ENCODE results near the gene CNKSR1.
"Not testable (repeated sequence)": the region's sequence is repeated elsewhere in the genome, so short reads cannot be mapped to it uniquely, and the experiment has no call there.

CNKSR1 gene

DNA sequence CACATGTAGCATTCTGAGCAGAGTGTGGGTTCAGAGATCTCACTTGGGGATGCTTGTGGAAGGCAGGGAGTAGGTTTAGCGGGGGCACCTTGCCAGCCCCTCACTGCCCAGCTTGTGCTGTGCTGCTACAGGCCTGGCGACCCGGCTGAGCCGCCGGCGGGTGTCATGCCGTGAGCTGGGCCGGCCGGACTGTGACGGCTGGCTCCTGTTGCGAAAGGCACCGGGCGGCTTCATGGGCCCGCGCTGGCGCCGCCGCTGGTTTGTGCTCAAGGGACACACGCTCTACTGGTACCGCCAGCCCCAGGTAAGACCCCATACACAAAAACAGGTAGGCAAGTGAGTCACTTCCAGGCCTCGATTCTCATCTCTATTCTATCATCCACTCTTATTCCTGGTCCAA lies 7.6 kb downstream of the CNKSR1 start:
- no peak for DNase-seq

- DNase-seq = no peak
These were observed 10.6 kb downstream of the CNKSR1 start for GRCh38 chr1:26187882-26188281.

DNA sequence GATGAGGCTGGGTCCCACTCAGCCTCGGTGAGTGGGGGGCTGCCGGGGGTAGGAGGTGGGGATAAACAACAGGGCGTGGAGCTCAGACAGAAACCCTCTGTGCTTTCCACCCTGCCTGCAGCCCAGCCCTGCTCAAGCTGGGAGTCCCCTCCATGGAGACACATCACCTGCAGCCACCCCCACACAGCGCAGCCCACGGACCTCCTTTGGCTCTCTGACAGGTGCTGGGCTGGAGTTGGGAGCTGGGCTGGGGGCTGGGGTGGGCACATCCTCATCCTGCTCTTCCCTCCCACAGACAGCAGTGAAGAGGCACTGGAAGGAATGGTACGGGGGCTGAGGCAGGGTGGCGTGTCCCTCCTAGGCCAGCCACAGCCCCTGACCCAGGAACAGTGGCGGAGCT lies 11.2 kb downstream of the CNKSR1 start:
- no peak for DNase-seq

- no peak for DNase-seq
These were observed 12.0 kb downstream of the CNKSR1 start for GRCh38 chr1:26189331-26189730.

DNA sequence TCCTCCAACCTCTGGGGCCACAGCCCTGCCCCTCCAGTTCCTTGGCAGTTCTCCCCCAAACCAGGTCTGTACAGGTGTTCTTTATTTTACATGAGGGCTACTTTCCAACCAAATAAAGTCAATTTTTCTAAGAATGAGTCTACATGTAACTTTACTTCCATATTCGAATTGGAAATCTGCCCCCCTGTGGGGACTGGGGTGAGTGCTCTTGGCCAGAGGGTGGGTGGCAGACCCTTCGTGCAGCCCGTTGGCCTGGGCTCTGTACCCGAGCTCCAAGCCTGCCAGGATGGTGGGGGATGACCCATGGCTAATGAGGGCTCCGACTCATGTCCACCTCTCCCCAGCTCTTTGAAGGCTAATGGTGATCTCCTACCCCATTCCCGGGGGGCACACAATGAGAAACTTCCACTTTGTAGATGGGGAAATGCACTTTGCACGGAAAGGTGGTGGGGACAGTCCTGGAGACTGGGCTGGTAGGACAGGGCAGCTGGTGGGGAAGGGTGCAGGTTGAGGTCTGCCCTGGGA lies 12.5 kb downstream of the CNKSR1 start:
- no peak for DNase-seq

DNA sequence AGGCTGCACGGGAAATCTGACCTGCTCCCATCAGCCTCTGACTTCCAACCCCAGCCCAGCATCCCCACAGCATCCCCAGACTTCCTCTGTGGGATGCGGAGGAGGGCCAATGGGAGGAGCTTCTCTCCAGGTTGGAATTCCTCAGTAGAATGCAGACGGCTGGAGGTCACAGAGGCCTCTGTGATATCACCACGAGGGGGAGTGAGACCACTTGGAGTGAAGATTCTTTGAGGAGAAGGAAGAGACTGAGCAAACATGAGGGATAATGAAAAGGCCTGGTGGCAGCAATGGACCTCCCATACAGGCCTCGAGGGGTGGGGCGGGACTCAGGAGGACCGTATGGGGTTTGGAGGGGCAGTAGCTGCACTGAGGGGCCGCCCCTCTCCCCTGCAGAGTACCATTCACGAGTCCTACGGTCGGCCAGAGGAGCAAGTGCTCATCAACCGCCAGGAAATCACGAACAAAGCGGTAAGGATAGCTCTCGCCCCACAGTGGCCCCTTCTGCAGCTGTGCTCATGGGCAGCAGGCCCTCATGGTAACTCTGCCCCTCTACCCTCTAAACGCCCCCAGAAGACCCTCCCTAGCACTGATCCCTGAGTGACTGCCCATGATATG lies 13.2 kb downstream of the CNKSR1 start, which contains the start of gene CATSPER4:
TSS of gene CATSPER4 (plus strand) at position 230 of the 615 bp plus-strand sequence. CDS start at position 256, 26 bp downstream.
- peak; percentile 81 for DNase-seq

GRCh38 chr1:26191739-26192138 lies 14.4 kb downstream of the CNKSR1 start:
- DNase-seq = no peak

DNA sequence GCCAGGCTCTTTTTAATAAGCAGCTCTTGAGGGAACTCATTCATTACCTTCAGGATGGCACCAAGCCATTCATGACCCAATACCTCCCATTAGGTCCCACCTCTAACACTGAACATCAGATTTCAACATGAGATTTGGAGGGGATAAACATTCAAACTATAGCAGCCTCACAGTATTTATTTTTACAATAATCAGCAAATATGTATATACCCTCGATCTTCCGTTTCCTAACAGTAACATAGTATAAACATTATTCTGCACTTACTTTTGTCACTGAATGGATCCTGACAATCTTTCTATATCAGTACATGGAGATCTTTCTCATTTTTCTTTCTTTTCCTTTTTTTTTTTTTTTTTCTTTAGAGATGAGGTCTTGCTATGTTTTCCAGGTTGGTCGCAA lies 18.5 kb downstream of the CNKSR1 start:
- DNase-seq = no peak

- DNase-seq = no peak
These were observed 20.0 kb downstream of the CNKSR1 start for GRCh38 chr1:26197301-26197700.

- no peak for DNase-seq
These were observed 20.5 kb downstream of the CNKSR1 start for GRCh38 chr1:26197813-26198212.

- no peak for DNase-seq
These were observed 23.1 kb downstream of the CNKSR1 start for GRCh38 chr1:26200413-26200812.

DNA sequence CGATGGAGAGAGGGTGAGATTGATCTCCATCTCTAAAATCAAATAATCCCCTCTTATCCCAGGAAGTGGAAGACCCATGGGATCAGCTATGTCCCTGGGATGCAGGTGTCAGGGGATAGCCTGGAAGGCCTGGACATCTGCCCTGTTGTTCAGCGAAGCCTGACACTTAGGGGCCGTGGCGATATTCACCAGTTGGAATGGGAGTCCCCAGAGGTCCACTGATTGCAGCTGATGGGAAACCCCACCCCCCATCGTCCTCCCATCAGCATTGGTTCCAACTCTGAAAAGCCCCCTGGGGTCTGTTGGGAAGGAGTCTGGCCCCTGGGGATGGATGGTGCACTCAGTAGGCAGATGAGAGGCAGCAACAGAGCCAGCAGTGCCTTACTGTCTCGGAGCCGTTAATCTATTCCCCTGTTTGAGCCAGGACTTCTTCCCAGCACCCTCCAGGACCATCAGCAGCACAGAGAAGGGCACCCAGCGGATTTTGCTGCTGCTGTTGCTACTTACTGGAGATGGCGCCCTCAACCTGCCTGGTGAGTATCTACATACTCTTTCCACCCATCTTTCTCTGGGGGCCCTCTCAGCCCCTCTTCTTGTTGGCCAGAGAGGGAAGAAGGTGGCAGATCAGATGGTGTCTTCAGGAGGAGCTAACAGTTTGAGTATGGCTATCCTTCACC lies 26.5 kb downstream of the CNKSR1 start:
- no peak for DNase-seq

DNA sequence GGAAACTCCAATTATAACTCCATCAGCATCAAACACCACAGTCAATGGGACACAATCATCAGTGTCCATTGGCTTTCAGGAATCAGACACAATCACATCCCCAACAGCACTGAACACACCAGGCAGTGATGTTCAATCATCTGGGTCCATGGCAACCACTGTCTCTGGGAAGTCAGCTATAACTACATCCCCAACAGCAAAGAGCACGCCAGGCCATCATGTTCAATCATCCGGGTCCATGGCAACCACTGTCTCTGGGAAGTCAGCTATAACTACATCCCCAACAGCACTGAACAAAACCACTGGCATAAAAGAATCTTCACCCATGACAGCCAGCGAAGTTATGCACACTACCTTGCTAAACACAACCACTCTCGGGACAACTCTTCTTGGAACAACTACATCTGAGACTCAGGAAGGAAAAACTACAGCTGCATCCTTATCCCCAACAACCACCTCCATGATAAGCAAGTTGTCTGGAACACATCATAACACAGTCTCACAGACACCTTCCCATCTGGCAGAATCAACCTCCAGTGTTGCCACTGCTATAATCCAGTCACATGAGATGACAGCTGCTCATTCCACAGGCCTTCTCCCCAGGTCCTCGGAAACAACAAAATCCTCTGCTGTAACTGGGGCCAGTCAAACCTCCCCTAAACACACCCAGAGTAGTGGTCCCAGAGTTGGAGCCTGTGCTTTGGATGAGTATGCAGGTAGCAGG lies 33.0 kb downstream of the CNKSR1 start:
- DNase-seq = no peak

DNA sequence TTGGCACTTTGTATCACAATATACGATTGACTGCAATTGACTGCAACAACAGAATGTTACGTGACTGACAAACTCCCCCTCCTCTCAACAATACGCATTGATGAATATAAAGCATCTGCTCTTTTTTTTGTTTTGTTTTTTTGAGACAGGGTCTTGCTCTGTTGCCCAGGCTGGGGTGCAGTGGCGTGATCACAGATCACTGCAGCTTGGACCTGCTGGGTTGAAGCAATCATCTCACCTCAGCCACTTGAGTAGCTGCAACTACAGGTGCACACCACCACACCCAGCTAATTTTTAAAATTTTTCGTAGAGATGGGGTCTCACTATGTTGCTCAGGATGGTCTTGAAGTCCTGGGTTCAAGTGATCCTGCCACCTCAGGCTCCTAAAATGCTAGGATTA lies 35.4 kb downstream of the CNKSR1 start:
- DNase-seq = no peak

DNA sequence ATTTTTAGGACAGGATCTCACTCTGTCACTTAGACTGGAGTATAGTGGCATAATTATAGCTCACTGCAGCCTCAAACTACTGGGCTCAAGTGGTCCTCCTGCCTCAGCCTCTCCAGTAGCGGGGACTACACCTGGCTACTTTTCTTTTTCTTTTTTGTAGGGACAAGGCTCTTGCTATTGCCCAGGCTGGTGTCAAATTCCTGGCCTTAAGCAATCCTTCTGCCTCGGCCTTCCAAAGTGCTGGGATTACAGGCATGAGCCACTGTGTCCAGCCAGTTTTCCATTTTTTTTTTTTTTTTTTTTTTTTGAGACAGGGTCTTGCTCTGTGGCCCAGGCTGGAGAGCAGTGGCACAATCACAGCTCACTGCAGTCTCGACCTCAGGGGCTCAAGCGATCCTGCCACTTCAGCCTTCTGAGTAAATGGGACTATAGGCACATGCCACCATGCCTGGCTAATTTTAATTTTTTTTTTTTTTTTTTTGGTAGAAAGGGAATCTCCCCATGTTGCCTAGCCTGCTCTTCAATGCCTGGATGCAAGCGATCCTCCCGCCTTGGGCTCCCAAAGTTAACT lies 36.1 kb downstream of the CNKSR1 start:
- DNase-seq = no peak

DNA sequence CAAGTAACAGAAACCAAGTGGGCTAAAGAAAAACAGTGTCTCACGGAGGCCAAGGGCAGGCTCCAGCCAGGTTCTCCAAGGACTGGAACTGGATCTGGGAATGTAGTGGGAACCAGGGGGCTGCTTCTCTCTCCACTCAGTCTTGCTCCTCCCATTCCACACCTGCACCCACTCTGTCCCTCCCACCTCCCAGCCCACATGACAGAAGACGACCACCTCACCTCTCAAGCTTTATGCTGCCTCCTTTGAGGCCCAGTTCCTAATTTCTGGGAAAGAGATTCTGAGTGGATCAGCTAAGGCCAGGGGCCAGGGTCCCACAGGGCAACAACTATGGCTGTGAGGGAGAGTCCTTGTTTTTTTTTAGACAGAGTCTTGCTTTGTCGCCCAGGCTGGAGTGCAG lies 38.0 kb downstream of the CNKSR1 start:
- DNase-seq = no peak

DNA sequence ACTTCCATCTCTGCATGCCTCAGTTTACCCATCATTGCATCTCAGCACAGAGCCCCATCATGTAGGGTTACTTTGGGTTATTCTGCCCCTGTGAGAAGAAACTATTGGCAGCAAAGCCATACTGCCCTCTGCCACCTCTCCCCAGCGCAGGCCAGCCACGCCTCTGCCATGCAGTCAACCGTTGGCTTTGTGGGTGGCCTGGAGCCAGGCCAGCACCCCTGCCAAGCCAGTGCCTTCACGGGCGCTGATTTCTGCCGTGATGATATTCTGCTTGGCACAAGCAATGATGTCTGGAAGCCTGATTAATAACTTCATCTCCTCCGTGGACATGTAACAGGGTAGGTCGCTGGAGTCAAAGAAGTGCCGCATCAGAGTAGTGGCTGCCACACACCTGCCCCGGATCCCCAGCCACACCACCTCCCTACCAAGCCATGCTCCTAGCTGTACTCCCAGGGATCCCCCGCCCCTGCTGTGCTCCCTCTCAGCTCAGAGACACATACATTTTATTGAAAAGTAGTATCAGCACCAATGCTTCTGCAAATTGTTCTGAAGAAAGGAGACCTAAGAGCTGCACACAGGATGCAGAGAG lies 41.7 kb downstream of the CNKSR1 start:
- no peak for DNase-seq

DNA sequence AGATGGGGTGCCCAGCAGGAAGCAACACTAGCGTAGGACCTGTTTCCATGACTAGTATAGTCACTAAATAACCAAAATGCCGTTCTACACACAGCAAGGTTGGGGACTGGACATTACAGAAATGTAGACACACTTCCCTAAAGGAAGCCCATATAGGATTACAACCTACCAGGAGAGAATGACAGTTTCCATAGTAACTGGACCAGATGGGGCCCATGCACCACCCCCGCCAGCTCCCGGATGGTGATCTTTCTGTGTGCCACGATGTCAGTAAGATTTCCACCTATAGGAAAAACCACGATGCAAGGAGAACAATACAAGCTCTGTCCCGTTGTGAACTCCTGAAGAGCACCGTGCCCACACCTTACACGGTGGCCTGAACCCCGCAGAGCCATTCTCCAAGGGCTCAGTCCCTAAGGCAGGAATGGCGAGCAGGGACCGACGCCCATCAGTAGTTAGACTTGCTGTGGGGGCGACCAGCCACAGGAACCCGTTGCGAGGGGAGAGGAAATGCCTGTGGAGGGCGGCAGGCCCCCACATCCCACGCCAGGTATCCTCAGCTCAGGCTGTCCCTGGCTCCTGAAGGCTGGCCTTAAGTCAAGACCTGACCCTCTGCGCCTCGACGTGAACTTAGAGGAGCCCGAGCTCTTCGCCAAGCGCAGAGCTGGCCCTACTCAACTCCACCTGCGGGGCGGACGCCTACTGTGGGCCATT lies 43.1 kb downstream of the CNKSR1 start:
- DNase-seq = no peak

- no peak for DNase-seq
These were observed 43.8 kb downstream of the CNKSR1 start for GRCh38 chr1:26221094-26221493.

- DNase-seq = no peak
These were observed 47.3 kb downstream of the CNKSR1 start for GRCh38 chr1:26224606-26225005.

DNA sequence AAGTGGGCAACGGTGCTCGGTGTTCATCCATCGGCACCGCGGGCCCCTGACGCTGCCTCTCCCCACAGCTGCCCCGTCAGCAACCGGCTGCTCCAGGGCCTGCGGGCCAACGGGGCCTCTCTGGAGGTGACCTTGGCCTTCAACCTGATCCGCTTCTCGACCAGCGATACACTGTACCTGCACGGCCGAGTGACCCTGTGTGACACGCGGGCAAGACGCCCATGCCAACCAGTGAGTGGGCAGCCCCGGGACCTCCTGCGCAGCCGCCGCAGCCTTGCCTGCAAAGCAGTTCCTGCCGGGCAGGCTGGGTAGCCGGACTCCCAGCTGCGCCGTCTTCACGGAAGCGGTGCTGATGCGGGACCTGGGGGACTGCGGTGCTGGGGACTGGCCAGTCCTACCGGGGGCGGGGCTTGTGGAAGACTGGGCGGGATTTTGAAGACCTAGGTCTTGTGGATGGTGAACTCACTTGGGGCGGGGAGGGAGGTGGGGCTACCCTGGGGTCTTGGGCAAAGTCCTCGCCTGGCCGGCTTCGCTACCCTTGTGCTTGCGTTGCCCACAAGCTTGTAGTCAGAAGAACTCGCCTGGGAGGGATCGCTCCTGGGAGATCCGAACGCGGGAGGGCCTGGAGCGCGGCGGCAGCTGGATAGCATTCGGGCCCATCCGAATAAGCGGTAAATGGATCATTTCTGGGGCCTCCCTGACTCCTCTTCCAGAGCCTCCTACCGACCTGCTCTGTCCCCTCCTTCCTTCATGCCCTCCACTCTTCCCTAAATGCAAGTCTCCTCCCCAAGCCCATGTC lies 47.9 kb downstream of the CNKSR1 start:
- no peak for DNase-seq

- DNase-seq = not testable (repeated sequence)
These were observed 53.4 kb downstream of the CNKSR1 start for GRCh38 chr1:26230682-26231081.

Measured in 8988T (cell line).